ENCODE data around the gene ZSWIM5.
A peak's percentile ranks its signal among the peaks of the same experiment; 100 is the strongest.

ZSWIM5 gene

GRCh38 chr1:45032837-45033236, 173.6 kb downstream of the ZSWIM5 start:
- no peak for DNase-seq (ENCODE audit: low read depth in 3 of 3)

GRCh38 chr1:45026446-45026845, 180.0 kb downstream of the ZSWIM5 start:
- no peak for DNase-seq (ENCODE audit: low read depth in 3 of 3)

DNA sequence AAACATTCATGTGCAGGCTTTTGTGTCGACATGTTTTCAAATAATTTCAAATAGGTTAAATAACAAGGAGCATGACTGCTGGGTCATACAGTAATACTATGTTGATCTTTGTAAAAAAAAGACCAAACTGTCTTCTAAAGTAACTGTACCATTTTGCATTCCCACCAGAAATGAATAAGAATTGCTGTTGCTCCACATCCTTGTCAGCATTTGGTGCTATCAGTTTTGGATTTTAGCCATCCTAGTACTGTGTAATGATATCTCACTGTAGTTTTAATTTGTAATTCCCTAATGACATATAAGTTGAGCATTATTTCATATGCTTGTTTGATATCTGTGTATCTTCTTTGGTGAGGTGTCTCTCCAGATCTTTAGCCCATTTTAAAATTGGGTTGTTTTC, 182.7 kb downstream of the ZSWIM5 start:
- no peak for DNase-seq (ENCODE audit: low read depth in 3 of 3)

- DNase-seq (ENCODE audit: low read depth in 3 of 3) = peak in 2 of 3 experiments; percentile 31 to 66
These were observed 187.7 kb downstream of the ZSWIM5 start for GRCh38 chr1:45018599-45019230.

DNA sequence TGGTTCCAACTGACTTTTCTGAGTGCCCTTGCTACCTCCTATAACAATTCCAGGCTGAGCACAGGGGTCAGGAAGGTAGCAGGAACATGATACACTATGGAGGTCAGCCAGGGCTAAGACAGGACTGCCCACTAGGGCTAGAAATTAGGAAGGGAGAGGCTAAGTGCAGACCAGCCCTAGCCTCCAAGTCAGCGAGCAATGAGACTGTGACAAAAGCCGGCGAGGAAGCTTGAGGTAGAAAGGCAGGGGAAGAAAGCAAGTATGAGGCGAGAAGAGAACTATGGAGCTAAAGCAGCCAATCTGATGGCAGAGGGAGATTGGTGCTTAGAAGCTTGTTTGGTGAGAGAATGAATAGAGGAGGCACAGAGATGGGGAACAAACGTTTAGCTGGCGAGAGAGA, 189.6 kb downstream of the ZSWIM5 start:
- DNase-seq (ENCODE audit: low read depth in 3 of 3) = no peak

DNA sequence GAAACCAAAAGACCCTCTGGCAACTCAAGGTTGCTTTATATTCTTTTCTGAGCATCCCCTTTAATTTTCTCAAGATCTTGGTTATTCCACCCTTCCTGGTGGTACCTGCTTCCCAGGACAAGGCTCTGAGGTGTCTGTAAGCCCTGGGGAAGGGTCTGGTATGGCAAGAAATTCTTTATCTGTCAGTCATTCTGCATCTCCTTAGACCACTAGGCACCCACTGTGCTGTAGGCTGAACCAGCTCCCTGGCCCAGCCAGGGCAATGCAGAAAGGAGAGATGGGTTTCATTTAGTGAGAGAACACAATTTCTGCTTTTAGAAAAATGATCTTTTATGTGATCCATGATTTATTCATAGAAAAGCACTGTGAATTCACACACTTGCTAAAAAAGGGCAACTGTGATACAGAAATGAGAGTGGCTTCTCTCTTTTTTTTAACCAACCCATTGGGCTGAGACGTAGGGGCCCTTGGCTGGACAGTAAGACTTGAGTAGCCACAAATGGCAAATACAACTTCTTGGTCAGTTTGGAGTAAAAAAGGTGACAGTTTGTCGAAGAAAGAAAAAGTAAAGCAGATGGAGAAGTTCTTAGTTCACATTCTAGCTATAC, 190.2 kb downstream of the ZSWIM5 start:
- DNase-seq (ENCODE audit: low read depth in 3 of 3) = no peak

DNA sequence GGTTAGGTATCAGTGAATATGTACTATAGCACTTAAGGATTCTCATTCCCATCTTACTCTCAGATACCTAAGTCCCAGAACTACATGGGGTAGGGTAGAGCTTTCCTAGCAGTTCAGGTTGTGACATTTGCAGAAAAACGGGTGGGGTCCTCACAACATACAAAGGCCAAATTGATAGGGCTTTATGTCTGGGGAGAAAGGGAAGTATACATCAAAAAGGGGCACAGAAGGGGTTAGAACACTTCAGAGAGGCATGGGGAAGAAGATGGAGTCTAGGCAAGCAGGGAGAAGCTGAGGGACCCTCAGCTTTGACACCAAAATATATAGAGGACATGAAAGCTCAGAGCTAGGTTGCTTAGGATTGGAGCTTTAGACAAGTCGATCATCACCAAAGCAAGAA, 190.7 kb downstream of the ZSWIM5 start:
- DNase-seq (ENCODE audit: low read depth in 3 of 3) = no peak

GRCh38 chr1:45014321-45015028, 191.9 kb downstream of the ZSWIM5 start:
- DNase-seq (ENCODE audit: low read depth in 3 of 3) = peak; percentile 58 to 73 (median 72)

DNA sequence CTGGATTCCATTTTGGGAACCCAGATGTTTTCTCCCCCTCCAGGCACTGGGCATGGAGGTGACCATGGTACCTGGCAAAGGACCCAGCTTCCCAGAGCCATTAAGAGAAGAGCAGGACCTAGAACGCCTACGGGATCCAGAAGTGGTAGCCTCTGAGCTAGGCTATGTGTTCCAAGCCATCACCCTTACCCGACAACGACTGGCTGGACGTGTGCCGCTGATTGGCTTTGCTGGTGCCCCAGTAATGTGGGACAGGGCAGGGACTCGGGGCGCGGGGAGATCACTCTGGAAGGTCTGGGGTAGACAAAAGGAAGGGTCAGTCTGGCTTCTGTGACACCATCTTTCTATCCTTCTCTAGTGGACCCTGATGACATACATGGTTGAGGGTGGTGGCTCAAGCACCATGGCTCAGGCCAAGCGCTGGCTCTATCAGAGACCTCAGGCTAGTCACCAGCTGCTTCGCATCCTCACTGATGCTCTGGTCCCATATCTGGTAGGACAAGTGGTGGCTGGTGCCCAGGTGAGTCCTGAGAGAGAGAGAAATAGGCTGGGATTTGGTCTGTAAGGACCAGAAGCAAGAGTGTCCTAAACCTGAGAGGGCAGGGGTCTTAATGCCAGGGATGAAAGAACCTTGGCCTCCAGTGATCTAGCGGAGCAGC, 192.7 kb downstream of the ZSWIM5 start:
- DNase-seq (ENCODE audit: low read depth in 3 of 3) = no peak

GRCh38 chr1:45012639-45013278, 193.6 kb downstream of the ZSWIM5 start:
- DNase-seq (ENCODE audit: low read depth in 3 of 3) = peak in 1 of 3 experiments; percentile 54

DNA sequence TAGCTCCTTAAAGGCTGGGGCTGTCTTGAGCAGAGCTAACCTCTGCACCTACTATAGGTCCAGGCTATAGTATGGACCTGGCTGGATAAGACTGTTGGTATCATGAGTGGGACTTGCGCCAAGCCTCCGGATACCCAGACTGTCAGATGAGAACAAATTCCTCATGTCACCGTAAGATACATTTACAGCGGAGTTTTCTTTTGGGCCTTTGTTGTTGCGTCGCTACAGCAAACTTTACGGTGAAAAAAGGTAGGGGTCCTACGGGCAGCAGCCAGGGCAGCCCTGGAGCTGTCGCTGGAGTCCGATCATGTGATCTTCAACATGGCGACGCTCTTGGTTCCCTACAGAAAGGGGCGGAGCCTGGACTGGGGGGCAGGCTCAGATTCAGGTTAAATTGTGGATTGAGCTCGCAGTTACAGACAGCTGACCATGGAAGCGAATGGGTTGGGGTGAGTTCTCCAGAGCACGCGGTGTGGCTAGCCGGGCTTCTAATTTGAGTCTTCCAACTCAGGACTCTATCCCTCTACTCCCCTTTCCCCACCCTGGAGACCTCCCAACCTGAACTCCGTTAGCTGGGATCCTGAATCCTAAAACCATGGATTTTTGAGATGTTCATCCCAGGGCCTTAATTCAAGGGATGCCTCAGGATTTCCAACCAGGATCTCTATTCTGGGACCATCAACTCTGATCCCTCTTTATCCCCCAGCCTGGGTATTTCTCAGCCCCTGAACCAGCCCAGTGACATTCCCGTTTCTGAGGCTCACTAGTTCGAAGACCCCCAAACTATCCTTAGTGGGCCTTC, 194.4 kb downstream of the ZSWIM5 start, which contains the start of gene UROD:
TSS of gene UROD (plus strand) at position 418 of the 802 bp plus-strand sequence. CDS start at position 430, 12 bp downstream.
- DNase-seq (ENCODE audit: low read depth in 3 of 3) = peak; percentile 72 to 93 (median 82)

GRCh38 chr1:45010855-45011811, 195.3 kb downstream of the ZSWIM5 start, which contains the start of gene HECTD3:
HECTD3 (minus strand) TSS chr1:45011324; CDS start chr1:45011257, 67 bp downstream.
- peak; percentile 45 to 71 (median 54) for DNase-seq (ENCODE audit: low read depth in 3 of 3)

DNA sequence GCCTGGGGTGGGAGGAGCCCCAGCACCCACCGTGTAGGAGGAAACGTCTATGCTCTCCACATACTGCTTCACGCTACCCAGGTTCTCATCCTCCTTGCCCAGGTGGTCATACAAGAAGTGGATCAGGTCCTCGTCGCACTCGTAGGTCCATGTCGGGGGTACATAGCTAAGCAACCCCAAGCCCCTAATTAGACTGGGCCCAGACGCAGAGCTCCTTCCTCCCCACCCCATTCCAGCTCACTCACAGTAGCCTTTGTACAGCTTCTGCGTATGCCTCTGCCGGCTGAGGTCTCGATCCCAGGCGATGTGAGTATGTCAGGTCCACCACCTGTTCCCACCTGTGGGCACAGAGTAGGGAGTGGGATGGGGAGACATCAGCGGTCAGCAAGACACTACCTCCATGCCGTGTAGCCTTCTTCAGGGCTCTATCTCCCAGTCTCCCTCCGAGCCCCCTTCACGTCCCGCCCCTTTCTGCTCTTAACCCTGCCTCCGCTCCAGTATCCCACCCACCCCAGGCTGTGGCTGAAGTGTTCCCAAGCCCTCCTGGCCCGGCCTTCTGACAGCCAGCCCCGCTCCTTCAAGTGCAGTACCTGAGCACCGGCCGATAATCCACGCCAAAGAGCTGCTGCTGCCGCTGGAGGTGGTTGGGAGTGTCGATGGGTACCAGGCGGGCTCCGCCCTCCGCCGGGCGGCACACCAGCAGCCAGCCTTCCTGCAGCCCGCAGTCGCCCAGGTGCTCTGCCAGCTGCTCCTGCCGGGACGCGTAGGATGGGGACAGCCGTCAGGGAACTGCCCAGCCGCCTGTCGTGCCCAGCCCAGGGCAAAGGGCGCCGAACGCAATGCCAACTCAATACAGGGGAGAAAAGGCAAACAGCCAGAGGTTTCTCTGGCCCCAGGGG, 196.2 kb downstream of the ZSWIM5 start:
- DNase-seq (ENCODE audit: low read depth in 3 of 3) = peak in 1 of 3 experiments; percentile 34

DNA sequence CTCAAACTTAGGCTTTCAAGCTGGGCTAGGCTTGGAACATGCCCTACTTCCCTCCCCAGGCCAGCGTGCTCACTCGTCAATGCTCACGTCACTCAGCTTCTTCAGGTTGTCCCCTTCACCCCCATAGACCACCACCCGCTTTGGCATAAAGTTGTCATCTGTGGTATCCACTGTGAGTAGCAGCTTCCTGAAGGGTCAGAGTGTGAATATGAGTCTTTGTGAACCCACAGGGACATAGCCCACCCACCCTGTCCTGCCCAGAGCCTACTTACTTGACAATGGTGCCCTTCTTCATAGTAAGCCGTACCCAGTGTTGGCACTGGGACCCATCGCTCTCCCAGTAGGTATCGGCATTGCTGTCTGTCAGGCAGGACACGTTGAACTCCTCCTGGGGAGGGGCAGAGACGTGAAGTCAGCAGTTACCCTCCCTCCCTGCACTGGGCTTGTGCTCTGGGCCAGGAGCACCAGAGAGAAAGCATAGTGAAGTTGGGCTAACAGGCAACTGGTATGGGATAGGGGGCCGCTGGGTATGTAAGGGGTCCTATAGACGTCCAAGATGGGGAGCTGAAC, 197.0 kb downstream of the ZSWIM5 start:
- no peak for DNase-seq (ENCODE audit: low read depth in 3 of 3)

GRCh38 chr1:45008516-45008915, 197.9 kb downstream of the ZSWIM5 start:
- DNase-seq (ENCODE audit: low read depth in 3 of 3) = no peak

DNA sequence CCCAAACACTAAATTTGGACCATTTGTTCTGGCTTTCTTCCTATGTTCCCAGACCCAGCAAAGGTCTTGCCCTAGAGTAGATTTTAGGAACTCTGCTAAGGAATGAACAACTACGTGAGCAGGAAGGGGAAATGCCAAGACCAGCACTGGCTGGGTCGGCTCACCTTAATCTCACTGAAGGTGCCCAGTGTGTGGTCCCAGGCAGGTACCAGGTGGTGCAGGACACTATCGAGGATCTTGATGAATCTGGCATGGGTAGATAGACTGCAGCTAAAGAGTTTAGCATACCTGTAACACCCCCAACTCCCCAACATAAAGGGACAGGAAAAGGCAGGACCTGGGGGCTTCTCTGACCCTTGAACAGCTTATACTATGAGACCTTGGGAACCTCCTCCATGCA, 198.3 kb downstream of the ZSWIM5 start:
- DNase-seq (ENCODE audit: low read depth in 3 of 3) = no peak

GRCh38 chr1:45007311-45007710, 199.1 kb downstream of the ZSWIM5 start:
- no peak for DNase-seq (ENCODE audit: low read depth in 3 of 3)

DNA sequence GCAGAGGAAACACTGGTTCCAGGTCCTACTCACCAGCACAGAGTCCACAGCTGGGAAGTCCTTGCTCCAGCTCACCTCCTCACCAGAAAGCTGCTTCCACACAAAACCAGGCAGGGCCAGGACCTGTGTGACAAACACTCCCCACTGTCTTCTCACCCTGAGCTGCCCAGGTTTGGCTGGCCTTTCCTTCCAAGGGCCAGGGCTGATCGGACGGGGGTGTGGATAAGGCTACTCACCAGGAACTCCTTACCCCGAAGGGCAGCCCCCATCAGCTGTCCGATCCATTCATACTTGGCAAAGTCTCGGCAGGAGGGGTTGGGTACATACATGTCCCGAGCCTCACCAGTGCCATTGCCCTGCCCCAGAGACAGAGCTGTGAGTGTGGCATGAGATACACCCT, 200.6 kb downstream of the ZSWIM5 start:
- no peak for DNase-seq (ENCODE audit: low read depth in 3 of 3)
